GM21360 (cell line): ENCODE data around the gene POU4F3.

Experiments
- ATAC-seq: cut with Tn5 transposase; IDR thresholded peaks from one replicate; pipeline ENCODE4 v1.9.1; 2021; ENCODE audit warnings: mild to moderate bottlenecking, moderate library complexity; ENCODE audit not compliant: unreplicated experiment

The POU4F3 gene

DNA sequence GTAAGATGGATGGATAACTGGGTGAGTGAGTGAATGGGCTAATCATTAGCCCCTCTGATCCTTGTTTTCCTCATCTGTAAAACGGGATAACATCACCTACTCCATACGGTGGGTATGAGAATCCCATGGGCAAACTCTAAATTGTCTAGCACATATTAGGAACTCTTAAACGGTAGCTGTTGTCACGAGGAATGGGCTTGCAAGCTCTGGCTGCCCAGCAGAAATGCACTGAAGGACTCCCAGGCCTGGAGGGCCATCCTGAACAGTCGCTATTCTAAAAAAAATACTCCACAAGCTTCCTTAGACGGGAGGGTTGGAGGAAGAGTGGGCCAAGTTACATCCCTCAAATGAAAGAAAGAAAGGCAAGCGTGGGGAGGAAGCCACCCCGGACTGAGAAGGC, 711 bp upstream of the POU4F3 start:
- ATAC-seq = no peak

DNA sequence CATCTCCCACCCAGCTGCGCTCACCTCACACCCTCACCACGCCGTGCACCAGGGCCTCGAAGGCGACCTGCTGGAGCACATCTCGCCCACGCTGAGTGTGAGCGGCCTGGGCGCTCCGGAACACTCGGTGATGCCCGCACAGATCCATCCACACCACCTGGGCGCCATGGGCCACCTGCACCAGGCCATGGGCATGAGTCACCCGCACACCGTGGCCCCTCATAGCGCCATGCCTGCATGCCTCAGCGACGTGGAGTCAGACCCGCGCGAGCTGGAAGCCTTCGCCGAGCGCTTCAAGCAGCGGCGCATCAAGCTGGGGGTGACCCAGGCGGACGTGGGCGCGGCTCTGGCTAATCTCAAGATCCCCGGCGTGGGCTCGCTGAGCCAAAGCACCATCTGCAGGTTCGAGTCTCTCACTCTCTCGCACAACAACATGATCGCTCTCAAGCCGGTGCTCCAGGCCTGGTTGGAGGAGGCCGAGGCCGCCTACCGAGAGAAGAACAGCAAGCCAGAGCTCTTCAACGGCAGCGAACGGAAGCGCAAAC, 1.1 kb downstream of the POU4F3 start:
- ATAC-seq = no peak

DNA sequence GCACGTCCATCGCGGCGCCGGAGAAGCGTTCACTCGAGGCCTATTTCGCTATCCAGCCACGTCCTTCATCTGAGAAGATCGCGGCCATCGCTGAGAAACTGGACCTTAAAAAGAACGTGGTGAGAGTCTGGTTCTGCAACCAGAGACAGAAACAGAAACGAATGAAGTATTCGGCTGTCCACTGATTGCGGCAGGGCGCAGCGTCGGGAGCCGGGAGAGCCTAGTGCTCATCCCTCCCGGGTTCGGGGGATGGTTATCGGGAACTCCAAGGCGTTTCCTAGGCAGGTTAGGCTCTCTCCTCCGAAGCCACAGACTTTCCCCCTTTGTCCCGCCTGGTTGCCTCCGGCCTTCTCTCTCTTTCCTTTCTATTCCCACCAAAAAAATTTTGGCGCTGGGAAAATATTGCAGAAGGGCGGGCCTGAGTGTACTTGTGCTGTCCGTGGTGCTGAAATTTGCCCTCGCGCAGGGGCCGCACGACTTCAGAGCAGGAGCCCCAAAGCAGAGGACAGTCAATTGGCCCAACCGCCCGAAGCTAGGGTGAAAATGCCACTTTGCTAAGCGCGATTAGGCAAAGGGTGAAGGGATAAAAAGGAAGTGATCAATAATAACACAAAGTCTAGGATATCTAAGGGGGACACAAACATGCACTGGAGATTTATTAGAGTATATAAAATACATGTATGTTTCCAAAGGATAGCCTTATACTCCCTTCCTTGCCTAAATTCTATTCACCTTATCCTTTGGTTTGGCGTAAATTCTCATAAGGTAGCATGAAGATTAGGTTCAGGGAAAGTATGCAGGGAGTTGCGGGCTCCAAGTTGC, 1.8 kb downstream of the POU4F3 start:
- no peak for ATAC-seq

DNA sequence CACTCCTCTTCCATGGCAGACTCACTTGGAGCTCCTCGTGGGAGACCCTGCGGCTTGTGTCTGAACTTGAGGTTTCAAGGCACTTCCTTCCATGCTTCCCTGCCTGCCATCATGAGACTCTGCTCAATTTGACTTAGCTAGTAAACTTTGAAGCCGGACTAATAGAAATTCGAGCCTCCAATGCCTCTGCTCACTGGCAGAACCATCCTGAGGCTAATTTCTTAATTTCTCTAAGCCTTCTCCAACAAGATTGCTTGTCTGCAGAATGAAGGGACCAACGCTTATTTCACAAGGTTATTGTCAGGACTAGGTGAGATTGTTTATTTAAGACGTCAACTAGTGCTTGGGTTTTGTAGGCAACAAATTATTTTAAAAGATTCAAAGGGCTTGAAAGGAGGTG, 3.2 kb downstream of the POU4F3 start:
- ATAC-seq = no peak

DNA sequence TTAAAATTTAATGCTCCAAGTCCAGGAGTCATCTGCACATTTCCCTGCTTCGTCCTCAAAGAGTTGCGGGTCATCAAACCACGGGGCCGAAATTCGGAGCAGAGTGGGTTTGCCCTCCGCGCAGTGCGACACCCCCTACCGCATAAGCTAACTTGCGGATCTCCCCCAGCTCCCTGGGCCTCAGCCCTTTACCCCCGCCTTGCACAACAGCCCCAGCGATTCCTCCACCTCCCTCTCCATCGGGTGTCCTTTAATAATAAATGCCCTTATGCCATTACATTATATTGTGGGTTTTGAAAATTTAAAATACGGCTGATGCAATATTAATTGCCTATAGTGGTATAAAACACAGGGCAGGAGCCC, 3.9 kb downstream of the POU4F3 start:
- ATAC-seq = no peak

GRCh38 chr5:146342882-146343865, 4.5 kb downstream of the POU4F3 start:
- ATAC-seq = no peak

DNA sequence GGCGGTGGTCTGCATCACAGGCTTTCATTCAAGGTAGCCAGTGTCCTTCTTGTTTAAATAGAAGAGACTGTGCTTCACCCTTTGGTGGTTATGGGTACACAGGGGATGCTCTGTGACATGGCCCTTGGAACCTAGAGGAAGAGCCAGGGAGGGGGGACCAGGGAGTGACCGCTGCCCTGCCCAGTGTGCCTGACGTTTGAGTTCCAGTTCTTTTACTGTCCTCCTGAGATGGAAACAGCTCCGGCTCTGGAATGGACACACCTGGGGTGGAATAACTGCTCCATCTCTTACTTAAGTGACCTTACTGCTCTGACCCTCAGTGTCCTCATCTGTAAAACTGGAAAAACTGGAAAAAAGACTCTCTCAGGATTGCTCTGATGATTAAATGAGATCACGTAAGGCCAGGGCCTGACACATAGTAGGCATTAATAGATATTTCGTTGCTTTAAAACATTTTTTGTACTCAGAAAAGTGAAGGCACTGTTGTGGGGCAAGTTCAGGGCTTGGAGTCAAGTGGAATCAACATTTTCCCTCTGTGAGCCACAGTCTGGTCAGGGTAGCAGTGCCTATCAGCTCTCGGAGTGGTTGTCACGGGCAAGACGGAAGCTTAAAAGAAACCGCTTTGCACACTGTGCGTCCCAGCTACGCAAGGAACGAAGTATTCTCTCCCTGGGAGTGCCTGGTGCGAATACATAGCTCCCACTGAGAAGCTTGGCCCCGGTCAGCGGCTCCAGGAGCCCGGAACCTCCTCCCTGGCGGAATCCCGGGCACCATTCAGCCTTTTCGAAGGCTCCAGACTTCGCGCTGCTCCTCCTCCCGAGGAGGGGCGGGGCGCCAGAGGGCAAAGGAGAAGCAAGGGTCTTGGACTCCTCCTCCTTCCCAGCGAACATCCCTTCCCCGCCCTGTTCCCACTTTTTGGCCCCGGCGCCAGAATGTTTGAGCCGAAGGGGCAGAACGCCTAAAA, 5.8 kb downstream of the POU4F3 start:
- no peak for ATAC-seq

DNA sequence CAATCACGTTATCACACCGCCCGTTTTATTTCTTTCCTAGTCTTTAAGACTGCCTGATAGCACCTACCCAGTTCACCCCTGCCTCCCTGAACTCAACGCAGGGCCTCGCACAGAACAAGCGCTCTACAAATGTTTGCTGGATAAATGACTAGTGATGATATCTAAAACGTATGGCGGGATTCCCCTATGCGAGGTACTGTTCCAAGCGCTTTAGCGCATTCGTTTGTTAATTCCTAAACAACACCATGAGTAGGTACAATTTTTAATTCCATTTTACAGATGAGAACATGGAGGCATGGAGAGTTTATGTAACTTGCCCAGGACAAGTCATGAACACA, 6.6 kb downstream of the POU4F3 start:
- ATAC-seq = no peak

DNA sequence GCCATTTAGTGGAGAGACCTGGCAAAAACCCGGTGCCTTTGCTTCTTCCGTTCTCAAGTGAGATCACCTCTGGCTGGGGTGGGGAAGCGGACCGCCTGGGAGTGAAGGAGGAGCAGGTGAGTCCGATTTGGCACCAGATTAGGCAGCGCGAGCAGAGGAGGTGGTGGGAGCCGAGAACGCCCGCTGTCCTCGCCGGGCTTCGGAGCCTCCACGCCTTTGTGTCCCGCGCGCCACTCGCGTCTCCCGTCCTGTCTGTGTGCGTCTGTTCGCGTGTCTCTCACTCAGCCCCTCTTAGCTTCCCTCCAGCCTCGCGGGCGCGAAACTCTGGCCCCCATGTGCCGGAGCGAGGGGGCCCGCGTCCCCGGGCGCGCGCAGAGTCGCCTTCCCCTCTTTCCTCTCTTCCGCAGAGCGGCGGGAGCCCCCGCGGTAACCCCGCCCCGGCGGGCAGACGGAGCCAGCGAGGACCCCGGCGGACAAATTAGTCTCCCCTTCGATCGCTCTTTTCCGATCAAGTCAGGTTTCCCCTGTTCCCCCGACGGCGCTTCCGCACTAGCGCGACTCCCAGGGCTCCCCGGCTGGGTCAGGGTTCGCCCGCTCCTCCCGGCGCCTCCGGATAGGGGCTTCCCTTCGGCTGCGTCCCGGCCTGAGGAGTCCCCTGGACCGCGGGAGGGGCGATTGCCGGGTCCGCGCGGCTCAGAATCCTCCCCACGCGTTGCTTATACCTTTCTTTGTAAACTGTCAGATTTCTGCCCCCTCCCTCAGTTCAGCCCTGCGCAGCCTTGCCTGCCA, 7.1 kb downstream of the POU4F3 start:
- no peak for ATAC-seq

DNA sequence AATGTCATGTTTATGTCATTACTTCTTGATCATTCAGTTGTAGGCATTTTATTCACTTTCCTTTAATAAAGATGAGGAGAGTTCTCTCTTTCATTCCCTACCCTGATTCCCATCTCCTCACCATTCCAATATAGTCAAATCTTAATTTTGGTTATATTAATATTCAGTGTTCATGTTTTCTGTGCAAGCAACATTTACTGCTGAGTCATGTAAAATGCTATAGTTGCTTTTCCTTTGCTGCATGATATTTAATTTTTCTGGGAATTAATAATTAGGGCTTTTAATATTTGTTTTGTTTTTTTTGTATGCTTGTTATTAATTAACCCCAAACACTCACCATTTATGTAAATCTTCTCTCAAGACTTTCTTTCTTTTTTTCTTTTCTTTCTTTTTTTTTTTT, 18.5 kb downstream of the POU4F3 start:
- no peak for ATAC-seq

GRCh38 chr5:146359836-146360235, 21.2 kb downstream of the POU4F3 start:
- ATAC-seq = no peak

DNA sequence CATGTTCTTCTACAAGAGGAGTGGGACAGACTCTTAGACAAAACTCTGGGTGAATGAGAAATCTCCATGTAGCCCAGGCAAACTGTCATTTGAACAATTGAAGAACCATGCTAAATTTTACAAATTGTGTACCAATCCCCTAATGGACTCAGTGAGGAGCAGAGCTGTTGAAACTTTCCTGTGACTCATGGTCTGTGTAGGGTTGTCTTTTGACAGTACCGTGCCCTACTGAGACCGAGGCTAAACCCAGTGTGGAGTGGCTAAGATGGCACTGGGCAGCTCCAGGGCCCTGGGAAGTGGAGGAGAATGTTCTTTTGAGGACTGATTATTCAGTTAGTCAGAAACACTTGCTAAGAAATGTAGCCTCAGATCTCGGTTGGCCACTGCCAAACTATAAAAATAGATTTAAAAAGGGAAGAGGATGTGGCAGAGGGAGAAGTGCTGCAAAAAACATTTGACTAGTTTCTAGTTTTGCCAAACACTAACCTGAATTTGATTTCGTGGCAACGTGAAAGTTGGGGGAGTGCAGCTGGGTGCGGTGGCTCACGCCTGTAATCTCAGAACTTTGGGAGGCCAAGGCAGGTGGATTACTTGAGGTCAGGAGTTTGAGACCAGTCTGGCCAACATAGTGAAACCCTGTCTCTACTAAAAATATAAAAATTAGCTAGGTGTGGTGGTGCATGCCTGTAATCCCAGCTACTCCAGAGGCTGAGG, 24.7 kb downstream of the POU4F3 start:
- ATAC-seq = no peak

DNA sequence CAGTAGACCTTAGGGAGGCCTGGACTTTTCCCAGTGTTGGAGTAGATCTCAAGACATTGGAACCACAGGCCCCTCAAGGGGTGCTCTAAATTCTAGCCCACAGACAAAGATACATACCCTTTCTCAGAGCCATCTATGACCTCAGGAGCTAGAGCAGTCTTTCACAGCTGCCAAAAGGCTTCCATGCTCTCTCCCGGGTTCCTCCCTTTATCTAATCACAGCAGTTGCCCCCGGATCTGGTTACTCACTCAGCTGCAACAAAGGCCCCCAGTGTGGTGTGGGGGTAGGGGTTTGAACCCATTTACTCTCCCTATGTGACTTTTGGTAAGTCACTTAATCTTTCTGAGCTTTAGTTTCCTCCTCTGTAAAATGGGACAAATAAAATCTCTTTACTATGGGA, 27.0 kb downstream of the POU4F3 start:
- no peak for ATAC-seq

- ATAC-seq = no peak
Observed at GRCh38 chr5:146366904-146367303, 28.3 kb downstream of the POU4F3 start.

DNA sequence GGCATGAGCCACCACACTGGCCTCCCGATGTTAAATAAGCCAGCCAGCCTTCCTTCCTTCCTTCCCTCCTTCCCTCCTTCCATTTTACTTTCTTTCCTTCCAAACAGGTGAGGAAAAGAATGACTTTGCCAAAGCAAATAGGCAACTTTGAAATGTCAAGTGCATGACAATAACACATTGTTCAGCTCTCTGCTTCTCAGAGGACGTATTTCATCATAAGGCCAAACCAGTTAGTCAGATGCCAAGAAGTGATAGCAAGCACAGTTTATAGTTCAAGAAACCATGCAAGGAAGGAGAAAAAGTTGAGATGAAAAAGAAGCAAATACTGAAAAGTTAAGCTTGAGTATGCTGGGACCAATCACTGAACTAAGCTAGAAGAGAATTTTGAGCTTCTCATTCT, 29.5 kb downstream of the POU4F3 start:
- no peak for ATAC-seq

GRCh38 chr5:146369691-146370090, 31.1 kb downstream of the POU4F3 start:
- no peak for ATAC-seq

DNA sequence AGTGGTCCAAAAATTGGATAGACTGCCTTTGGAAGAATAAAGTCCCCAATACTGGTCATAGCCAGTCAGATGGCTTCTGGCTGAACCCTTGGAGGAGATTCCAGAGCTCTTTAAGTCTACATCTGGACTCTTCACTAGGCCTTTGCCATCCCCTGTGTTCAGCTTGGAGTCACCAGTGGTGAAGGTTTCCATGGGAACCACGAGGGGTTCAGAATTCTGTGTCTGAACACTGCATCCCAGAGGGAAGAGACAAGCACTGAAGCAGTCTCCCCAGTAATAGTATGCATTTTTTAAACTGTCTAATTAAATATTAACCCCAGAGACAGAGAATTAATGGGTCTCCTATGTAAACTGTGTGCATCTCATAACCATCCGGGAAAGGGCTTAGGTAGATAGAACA, 38.2 kb downstream of the POU4F3 start:
- ATAC-seq = no peak

DNA sequence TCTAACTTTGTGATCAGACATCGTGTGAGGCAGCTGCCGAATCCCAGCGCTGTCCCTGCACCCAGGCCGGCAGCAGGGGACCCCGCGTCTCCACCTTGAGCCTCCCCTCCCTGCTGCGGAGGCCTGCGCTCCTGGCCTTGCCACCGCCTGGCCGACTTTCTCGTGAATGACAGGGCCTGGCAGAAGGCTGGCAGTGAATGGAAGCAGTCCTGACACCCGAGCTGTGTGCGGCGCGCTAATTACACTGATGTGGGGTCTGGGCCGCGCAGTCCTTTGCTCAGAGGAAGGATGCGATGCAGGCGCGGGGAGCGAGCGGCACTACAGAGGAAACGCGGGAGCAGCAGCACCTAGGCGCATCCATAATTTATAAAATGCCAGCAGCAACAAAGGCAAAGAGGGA, 40.3 kb downstream of the POU4F3 start:
- no peak for ATAC-seq

- no peak for ATAC-seq
Observed at GRCh38 chr5:146380714-146381113, 42.1 kb downstream of the POU4F3 start.
